H1 (cell line): ENCODE results near the gene FNDC5. TPM values are rescaled to one million over a fixed set of nuclear protein-coding genes. Genes with fewer than 3 reads are reported as not detected.

ENCODE experiments used
- CTCF ChIA-PET: fragments of 300-600 bp; sonication (Branson Sonifier 250); formaldehyde crosslinking; loops from one replicate; lab custom pipeline; 2021; ENCODE audit not compliant: partially characterized antibody; lab: Charles Lee
- POLR2A ChIA-PET: fragments of 300-600 bp; sonication (Branson Sonifier 250); formaldehyde crosslinking; loops from one replicate; lab custom pipeline; 2021; ENCODE audit warnings: inconsistent platforms; ENCODE audit not compliant: partially characterized antibody; lab: Charles Lee
- DNase-seq, 2 experiments: peaks; one replicate each; pipeline versions ENCODE4 v3.0.0 to v3.0.0-alpha.2; 2010 to 2022; ENCODE audit warnings: low spot score in 2 of 2, low read depth in 1 of 2, mixed read lengths in 1 of 2
- FAIRE-seq: peaks from 2 replicates; lab custom pipeline; 2011; peaks lifted over from hg19 to GRCh38; lab: Jason Lieb, UNC
- H2AFZ ChIP-seq: 2 replicates; pipeline ENCODE4 v1.8.1; 2012; ENCODE audit warnings: low read length, inconsistent platforms
- H2AK5ac ChIP-seq: 2 replicates; pipeline ENCODE4 v1.6.1; 2013; ENCODE audit warnings: low read depth, low read length
- H2BK120ac ChIP-seq: replicated peaks from 2 replicates; pipeline ENCODE3; 2013; ENCODE audit warnings: low read depth, low read length, inconsistent platforms
- H2BK12ac ChIP-seq: 2 replicates; pipeline ENCODE4 v1.6.1; 2013; ENCODE audit warnings: low read depth, low read length
- H2BK15ac ChIP-seq: 2 replicates; pipeline ENCODE4 v1.6.1; 2013; ENCODE audit warnings: low read length
- H2BK20ac ChIP-seq: 2 replicates; pipeline ENCODE4 v1.6.1; 2013; ENCODE audit warnings: low read length
- H2BK5ac ChIP-seq: 2 replicates; pipeline ENCODE4 v1.6.1; 2013; ENCODE audit warnings: low read depth, low read length
- H3K14ac ChIP-seq: 2 replicates; pipeline ENCODE4 v1.6.1; 2013; ENCODE audit warnings: inconsistent platforms; ENCODE audit not compliant: insufficient read length
- H3K18ac ChIP-seq: 2 replicates; pipeline ENCODE4 v1.6.1; 2013; ENCODE audit warnings: low read length; ENCODE audit errors: extremely low read depth
- H3K23ac ChIP-seq: 2 replicates; pipeline ENCODE4 v1.6.1; 2013; ENCODE audit warnings: inconsistent platforms; ENCODE audit not compliant: insufficient read length
- H3K23me2 ChIP-seq: 2 replicates; pipeline ENCODE4 v1.6.1; 2013; ENCODE audit warnings: low read depth, low read length
- H3K27ac ChIP-seq: 2 replicates; pipeline ENCODE4 v1.6.1; 2011; ENCODE audit warnings: low read depth, low read length, inconsistent platforms
- H3K27me3 ChIP-seq, 4 experiments: replicated peaks in 1 of 4; 1 replicate in 1 of 4; 2 replicates in 3 of 4; pipeline versions ENCODE4 v1.6.1 to v1.8.1; 2011 to 2013; ENCODE audit warnings: low read length in 3 of 4, mild to moderate bottlenecking in 3 of 4, inconsistent platforms in 2 of 4, mixed read lengths in 2 of 4, moderate library complexity in 1 of 4; ENCODE audit not compliant: control insufficient read depth in 3 of 4, insufficient read depth in 3 of 4; ENCODE audit errors: extremely low read depth in 1 of 4
- H3K36me3 ChIP-seq, 4 experiments: 2 replicates each; pipeline versions ENCODE4 v1.6.1 to v1.8.1; 2011 to 2013; ENCODE audit warnings: mild to moderate bottlenecking in 4 of 4, low read length in 3 of 4, moderate library complexity in 2 of 4, control low read depth in 1 of 4, inconsistent platforms in 1 of 4; ENCODE audit not compliant: insufficient read depth in 4 of 4, control insufficient read depth in 2 of 4
- H3K4ac ChIP-seq: replicated peaks from 2 replicates; pipeline ENCODE3; 2013; ENCODE audit warnings: low read length, low read depth, mixed read lengths, inconsistent platforms; ENCODE audit not compliant: insufficient read length
- H3K4me1 ChIP-seq, 4 experiments: replicated peaks in 1 of 4; 1 replicate in 1 of 4; 2 replicates in 3 of 4; pipeline versions ENCODE4 v1.6.1 to v1.8.1; 2011 to 2013; ENCODE audit warnings: low read length in 3 of 4, inconsistent platforms in 2 of 4, mixed read lengths in 1 of 4; ENCODE audit not compliant: insufficient read depth in 4 of 4, control insufficient read depth in 3 of 4
- H3K4me2 ChIP-seq, 2 experiments: 2 replicates each; pipeline versions ENCODE4 v1.6.1 to v1.8.1; 2011 to 2013; ENCODE audit warnings: low read depth in 2 of 2, low read length in 2 of 2, control low read depth in 1 of 2, inconsistent platforms in 1 of 2, mild to moderate bottlenecking in 1 of 2; ENCODE audit not compliant: insufficient read depth in 1 of 2
- H3K4me3 ChIP-seq, 4 experiments: fragments of 200-600, 300-600 bp in 1 of 4; sonication (generic), shearing (Covaris generic), sonication (Bioruptor Twin) in 1 of 4; 2 replicates each; pipeline versions ENCODE4 v1.5.1 to v1.8.1; 2011 to 2016; ENCODE audit warnings: low read length in 4 of 4, low read depth in 3 of 4, control low read depth in 2 of 4, inconsistent platforms in 2 of 4, mild to moderate bottlenecking in 2 of 4, mixed read lengths in 1 of 4, moderate library complexity in 1 of 4; ENCODE audit not compliant: insufficient read depth in 2 of 4; ENCODE audit errors: extremely low read depth in 1 of 4
- H3K56ac ChIP-seq: replicated peaks from 2 replicates; pipeline ENCODE3; 2013; ENCODE audit warnings: low read depth, mild to moderate bottlenecking, mixed read lengths, low read length, inconsistent platforms; ENCODE audit not compliant: insufficient read length
- H3K79me1 ChIP-seq: 2 replicates; pipeline ENCODE4 v1.6.1; 2013; ENCODE audit warnings: low read depth, low read length, control low read depth
- H3K79me2 ChIP-seq, 2 experiments: 2 replicates each; pipeline versions ENCODE4 v1.6.1 to v1.8.1; 2012 to 2013; ENCODE audit warnings: low read length in 2 of 2, mild to moderate bottlenecking in 2 of 2, inconsistent platforms in 1 of 2; ENCODE audit not compliant: insufficient read depth in 2 of 2, control insufficient read depth in 1 of 2
- H3K9ac ChIP-seq, 4 experiments: replicated peaks in 1 of 4; 1 replicate in 1 of 4; 2 replicates in 3 of 4; pipeline versions ENCODE4 v1.6.1 to v1.8.1; 2011 to 2013; ENCODE audit warnings: low read depth in 3 of 4, low read length in 3 of 4, control low read depth in 2 of 4, mild to moderate bottlenecking in 2 of 4, moderate library complexity in 2 of 4, inconsistent platforms in 1 of 4; ENCODE audit errors: extremely low read depth in 1 of 4
- H3K9me3 ChIP-seq, 2 experiments: 2 replicates each; pipeline versions ENCODE4 v1.6.1 to v1.8.1; 2012 to 2013; ENCODE audit warnings: mild to moderate bottlenecking in 2 of 2, moderate library complexity in 2 of 2, control low read depth in 1 of 2, inconsistent platforms in 1 of 2, low read depth in 1 of 2, low read length in 1 of 2, mixed read lengths in 1 of 2; ENCODE audit not compliant: insufficient read depth in 2 of 2
- H4K20me1 ChIP-seq, 2 experiments: replicated peaks in 1 of 2; 2 replicates each; pipeline versions ENCODE3 to v1.8.1; 2011 to 2013; ENCODE audit warnings: inconsistent platforms in 2 of 2, low read length in 2 of 2, mild to moderate bottlenecking in 1 of 2; ENCODE audit not compliant: insufficient read depth in 2 of 2, control insufficient read depth in 1 of 2
- H4K5ac ChIP-seq: 2 replicates; pipeline ENCODE4 v1.6.1; 2013; ENCODE audit warnings: low read length, low read depth, mixed read lengths, inconsistent platforms; ENCODE audit not compliant: insufficient read length
- H4K8ac ChIP-seq: 2 replicates; pipeline ENCODE4 v1.8.0; 2013; ENCODE audit warnings: mild to moderate bottlenecking, moderate library complexity, low read length, inconsistent platforms; ENCODE audit not compliant: insufficient read depth; ENCODE audit errors: extremely low read depth
- H4K91ac ChIP-seq: replicated peaks from 2 replicates; pipeline ENCODE3; 2013; ENCODE audit warnings: low read length, mixed read lengths, inconsistent platforms; ENCODE audit not compliant: insufficient read length
- CHD2 ChIP-seq: IDR thresholded peaks from 2 replicates; pipeline ENCODE4 v1.6.1; 2012; ENCODE audit warnings: low read length, improper control_type of control experiment
- E2F6 ChIP-seq: IDR thresholded peaks from 2 replicates; pipeline ENCODE4 v1.6.1; 2012; ENCODE audit warnings: inconsistent platforms
- FOSL1 ChIP-seq: IDR thresholded peaks from 2 replicates; pipeline ENCODE4 v1.6.1; 2011; ENCODE audit warnings: mild to moderate bottlenecking, low read depth, low read length, moderate library complexity; ENCODE audit not compliant: insufficient read depth
- POLR2A ChIP-seq, 2 experiments: IDR thresholded peaks; 1 replicate in 1 of 2; 2 replicates in 1 of 2; pipeline ENCODE4 v1.6.1; 2011; ENCODE audit warnings: low read depth in 2 of 2, low read length in 2 of 2, mild to moderate bottlenecking in 2 of 2; ENCODE audit errors: control extremely low read depth in 1 of 2
- RAD21 ChIP-seq, 2 experiments: IDR thresholded peaks in 1 of 2; conservative IDR thresholded peaks in 1 of 2; 2 replicates each; pipeline ENCODE4 v1.6.1; 2011; ENCODE audit warnings: low read depth in 2 of 2, low read length in 2 of 2, improper control_type of control experiment in 1 of 2, inconsistent platforms in 1 of 2, mild to moderate bottlenecking in 1 of 2, moderate library complexity in 1 of 2
- YY1 ChIP-seq: IDR thresholded peaks from 2 replicates; pipeline ENCODE4 v1.6.1; 2011; ENCODE audit warnings: low read depth, mild to moderate bottlenecking, low read length
- WGBS, 2 experiments: shearing (Covaris generic) in 1 of 2; methylation state at CpG; one replicate each; pipeline versions ENCODE4 v1.1.6 to v1.1.7; 2013 to 2015; ENCODE audit warnings: low lambda C conversion rate in 2 of 2, mixed read lengths in 2 of 2, inconsistent platforms in 1 of 2, low coverage in 1 of 2, missing lambda C conversion rate in 1 of 2; ENCODE audit not compliant: insufficient replicate concordance in 2 of 2, insufficient coverage in 1 of 2, insufficient read length in 1 of 2; ENCODE audit errors: extremely low coverage in 1 of 2, missing lambda C conversion rate in 1 of 2; 5-methylcytosine and 5-hydroxymethylcytosine counted together
- polyA plus RNA-seq, 7 experiments: library from polyadenylated mRNA; depleted of rRNA in 3 of 7; stranded (reverse) in 5 of 7; unstranded in 2 of 7; fragments of >200 nt in 5 of 7; fragments of 200-250 nt in 2 of 7; gene quantifications; 1 replicate in 5 of 7; 2 replicates in 1 of 7; 4 replicates in 1 of 7; pipeline versions ENCODE4 v1.2.1 to v1.2.3, GENCODE V29; 2011 to 2013; ENCODE audit warnings: missing spikeins in 2 of 7, mixed read lengths in 2 of 7
- total RNA-seq: library from RNA; stranded (reverse); fragmentation: NEBNext Ultra II Directional; extraction: Animal tissue kit (Norgen Biotek cat#: 25700); gene quantifications from 2 replicates; pipeline ENCODE4 v1.2.1, GENCODE V29; 2021

Gene FNDC5
- total and polyA plus RNA-seq, 2 of the 8 experiments (the other 6 are each of a cell fraction or from before 2014, with no cell fraction given), result 1.8 to 2.0 TPM

- peaks cover 4 to 34% (median 24%) of the 10 kb centered on the region in 4 experiments for H3K27me3 ChIP-seq
- H3K56ac ChIP-seq, result no peak overlapping the region
- H4K5ac ChIP-seq, result no peak overlapping the region
- no peaks in the 10 kb centered on the region for H3K79me1 ChIP-seq
- no peak overlapping the region; the same call in 1 of the 2 replicates for H2AK5ac ChIP-seq
- peaks cover 2% of the 10 kb centered on the region; the same call in 1 of the 2 replicates for H3K23me2 ChIP-seq
- H2BK120ac ChIP-seq, result no peak overlapping the region
- H3K79me2 ChIP-seq, result no peaks in the 10 kb centered on the region
- no peak overlapping the region for H2BK15ac ChIP-seq
- no peak overlapping the region for H2BK12ac ChIP-seq
- H4K8ac ChIP-seq, result peak overlapping the region; percentile 25; the same call in 1 of the 2 replicates
- H3K18ac ChIP-seq, result no peak overlapping the region
- H2BK20ac ChIP-seq, result no peak overlapping the region
- no peak overlapping the region for H2BK5ac ChIP-seq
- WGBS, 2 experiments, result 96% methylated on average over 5 of the region's 6 CpGs; no CpG with 5 or more reads in 1 of the 2 experiments
- peaks cover 0 to 15% (median 7%) of the 10 kb centered on the region in 4 experiments; a peak in 5 of 7 replicates for H3K4me1 ChIP-seq
- H4K20me1 ChIP-seq, result peaks cover under 1 to 3% of the 10 kb centered on the region in 2 experiments
- ChIA-PET POLR2A (interaction anchor here (1.2 to 1.8 kb wide), 2 partner anchors 10 to 32 kb away, joined by 3 to 5 read pairs; no protein-coding TSS in a partner anchor), CTCF (interaction anchor here (0.5 to 16.6 kb wide), 9 partner anchors 16 to 401 kb away, joined by 3 to 382 read pairs (median 3); partner anchors contain the start of genes FNDC5 and HPCA)
- H3K4ac ChIP-seq, result no peak overlapping the region
- no peak overlapping the region for H3K23ac ChIP-seq
- peaks cover 0 to 6% of the 10 kb centered on the region in 2 experiments; a peak in 1 of 4 replicates for H3K9me3 ChIP-seq
- no peak overlapping the region for H3K9ac ChIP-seq
- no peak overlapping the region for H4K91ac ChIP-seq
- H3K4me2 ChIP-seq, result peak overlapping the region in 1 of 2 experiments; percentile 67; a peak in 2 of 4 replicates
- no peak overlapping the region for H3K27ac ChIP-seq
- TF ChIP-seq RAD21 (IDR thresholded peaks at IDR 0.05 in 1 of 2, conservative IDR thresholded peaks at IDR 0.05 in 1 of 2; ENCODE audit: low read depth in 2 of 2, low read length in 2 of 2), result no peak
- no peak for TF ChIP-seq YY1
- TF ChIP-seq E2F6, result no peak
- no peak for TF ChIP-seq POLR2A (IDR thresholded peaks at IDR 0.05; ENCODE audit: control extremely low read depth in 1 of 2, low read depth in 2 of 2, low read length in 2 of 2)
- no peak for TF ChIP-seq CHD2
- TF ChIP-seq FOSL1, result no peak
- H3K36me3 ChIP-seq, result no peaks in the 10 kb centered on the region
- H3K4me3 ChIP-seq, result peak overlapping the region in 1 of 4 experiments; percentile 87; a peak in 1 of 8 replicates
- no peak overlapping the region for H2AFZ ChIP-seq
- DNase-seq, result no peak
- no peak overlapping the region for H3K14ac ChIP-seq
- no peak for FAIRE-seq
These were observed 24.0 kb upstream of the FNDC5 start for GRCh38 chr1:32894681-32895080.
